IPS-18a (cell line): ENCODE data around the gene COL2A1.

ENCODE experiments used
- H3K27ac ChIP-seq: one replicate; pipeline ENCODE4 v1.5.1; 2013; ENCODE audit warnings: low read length
- H3K27me3 ChIP-seq: one replicate; pipeline ENCODE4 v1.6.1; 2013; ENCODE audit warnings: mild to moderate bottlenecking, low read length; ENCODE audit not compliant: control insufficient read depth, insufficient read depth
- H3K36me3 ChIP-seq: one replicate; pipeline ENCODE4 v1.6.1; 2013; ENCODE audit warnings: low read depth, low read length; ENCODE audit not compliant: control insufficient read depth
- H3K4me1 ChIP-seq: one replicate; pipeline ENCODE4 v1.6.1; 2013; ENCODE audit warnings: low read depth, low read length; ENCODE audit not compliant: control insufficient read depth
- H3K4me3 ChIP-seq: one replicate; pipeline ENCODE4 v1.5.1; 2013; ENCODE audit warnings: low read length
- H3K9ac ChIP-seq: one replicate; pipeline ENCODE4 v1.6.1; 2013; ENCODE audit warnings: mild to moderate bottlenecking, low read length, moderate library complexity
- H3K9me3 ChIP-seq: one replicate; pipeline ENCODE4 v1.6.1; 2013; ENCODE audit warnings: low read depth, low read length; ENCODE audit not compliant: control insufficient read depth

COL2A1 gene

DNA sequence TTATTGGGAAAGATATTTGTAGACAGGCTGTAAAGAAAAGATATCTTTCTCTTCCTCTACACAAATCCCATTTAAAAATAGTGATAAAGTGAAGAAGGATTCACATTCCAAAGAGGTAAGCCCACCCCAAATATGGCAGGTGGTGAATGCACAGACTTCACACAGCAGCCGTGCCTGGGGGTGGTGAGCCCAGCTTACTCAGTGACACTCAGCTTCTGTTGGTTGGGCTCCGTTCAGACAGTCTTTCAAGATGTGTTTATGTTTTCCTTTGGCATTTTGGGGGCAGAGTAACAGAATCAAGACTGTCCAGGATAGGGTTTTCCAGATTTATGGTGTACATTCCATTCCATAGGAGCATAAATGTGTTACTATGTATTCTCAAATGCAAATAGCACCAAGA is 4.1 kb upstream of the COL2A1 start:
- Histone ChIP-seq H3K4me3 (no peak overlapping the region), H3K27me3 (peaks cover 100% of the 10 kb centered on the region), H3K9ac (no peak overlapping the region), H3K9me3 (no peaks in the 10 kb centered on the region), H3K27ac (no peak overlapping the region), H3K36me3 (no peaks in the 10 kb centered on the region), H3K4me1 (peaks cover 11% of the 10 kb centered on the region)

DNA sequence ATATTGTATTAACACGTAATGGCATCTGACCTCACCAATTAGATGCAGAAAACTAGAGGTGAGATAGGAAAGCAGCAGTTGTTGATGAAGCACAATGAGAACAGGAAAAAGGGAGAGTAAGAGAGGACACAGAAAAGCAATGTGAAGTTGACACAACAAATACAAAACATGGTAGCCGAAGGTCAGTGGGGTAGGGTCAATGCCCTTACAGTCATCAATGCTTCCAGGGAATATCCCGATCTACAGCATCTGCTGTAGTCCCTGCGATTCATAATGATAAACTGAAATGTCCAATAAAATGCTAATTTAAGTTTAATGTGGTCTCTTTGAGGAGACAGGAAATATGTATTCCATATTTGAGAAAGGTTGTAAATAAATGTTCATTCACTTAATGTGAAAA is 2.9 kb upstream of the COL2A1 start:
- Histone ChIP-seq H3K27ac (no peak overlapping the region), H3K27me3 (peaks cover 100% of the 10 kb centered on the region), H3K4me3 (no peak overlapping the region)

DNA sequence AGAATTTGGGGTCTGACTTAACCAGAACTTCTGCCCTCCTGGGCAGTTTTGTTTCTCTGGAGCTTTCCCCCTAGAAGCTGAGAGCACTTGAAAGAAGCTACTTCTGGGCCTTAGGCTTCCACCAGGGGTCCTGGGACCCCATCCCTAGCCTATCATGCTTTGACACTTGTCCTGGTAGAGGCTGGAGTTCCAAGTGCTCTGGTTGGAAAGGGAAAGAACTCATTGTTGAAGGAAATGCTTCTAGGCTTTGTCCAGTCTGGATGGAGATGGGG is 1.4 kb upstream of the COL2A1 start:
- H3K27ac ChIP-seq: no peak overlapping the region
- H3K9me3 ChIP-seq: no peaks in the 10 kb centered on the region
- peaks cover 100% of the 10 kb centered on the region for H3K27me3 ChIP-seq
- H3K9ac ChIP-seq: no peak overlapping the region
- H3K4me3 ChIP-seq: peak overlapping the region; percentile 66
- peaks cover 29% of the 10 kb centered on the region for H3K4me1 ChIP-seq
- no peaks in the 10 kb centered on the region for H3K36me3 ChIP-seq

More for the DNA sequence above, 2.9 kb upstream of the COL2A1 start:
- Histone ChIP-seq H3K9ac (no peak overlapping the region), H3K4me1 (peaks cover 22% of the 10 kb centered on the region), H3K36me3 (no peaks in the 10 kb centered on the region), H3K9me3 (no peaks in the 10 kb centered on the region)

- peak overlapping the region; percentile 66 for H3K4me3 ChIP-seq
Measured at GRCh38 chr12:48005001-48005749, 899 bp upstream of the COL2A1 start.

DNA sequence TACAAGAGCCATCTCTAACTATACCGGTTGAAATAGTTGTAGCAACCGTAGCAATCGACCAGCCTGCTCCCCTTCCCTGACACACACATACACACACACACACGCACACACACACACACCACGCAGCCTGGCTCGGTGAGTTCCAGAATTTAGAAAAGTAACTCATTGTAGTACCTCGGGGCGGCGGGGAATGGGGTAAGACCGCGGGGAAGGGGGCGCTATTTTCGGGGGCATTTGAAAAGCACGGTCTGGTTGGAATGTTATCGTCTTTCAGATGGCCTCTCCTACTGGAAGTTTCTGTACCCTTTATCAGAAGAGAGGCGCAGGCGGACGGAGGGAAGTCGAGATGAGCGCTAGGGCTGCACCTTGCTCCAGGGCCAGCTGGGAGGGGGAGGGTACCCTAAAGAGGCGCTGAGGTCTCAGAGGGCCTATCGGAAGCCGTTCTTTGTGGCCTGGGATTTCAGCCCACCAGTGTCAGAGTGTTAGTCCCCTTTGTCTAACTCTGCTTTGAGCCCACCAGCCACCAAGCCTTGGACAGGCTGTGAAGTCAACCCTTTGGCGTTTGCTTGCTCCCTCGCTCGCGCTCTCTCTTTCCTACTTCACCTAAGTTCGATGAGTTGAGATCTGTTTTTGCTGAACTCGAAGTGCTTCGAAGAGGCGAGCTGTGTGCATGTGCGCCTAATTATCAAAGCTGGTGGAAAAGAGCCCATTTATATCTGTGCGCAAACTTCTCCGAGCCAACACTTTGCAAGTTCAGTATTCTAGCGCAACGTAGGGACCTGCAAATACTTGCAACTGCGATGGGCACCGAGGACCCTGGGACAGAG is 837 bp downstream of the COL2A1 start:
- Histone ChIP-seq H3K9ac (peak overlapping the region; percentile 28), H3K27me3 (peaks cover 100% of the 10 kb centered on the region), H3K4me3 (peak overlapping the region; percentile 66), H3K9me3 (no peaks in the 10 kb centered on the region), H3K4me1 (peaks cover 33% of the 10 kb centered on the region), H3K36me3 (no peaks in the 10 kb centered on the region), H3K27ac (no peak overlapping the region)

More at GRCh38 chr12:48005001-48005749, 899 bp upstream of the COL2A1 start:
- Histone ChIP-seq H3K36me3 (no peaks in the 10 kb centered on the region), H3K27me3 (peaks cover 100% of the 10 kb centered on the region), H3K4me1 (peaks cover 33% of the 10 kb centered on the region), H3K9ac (peak overlapping the region; percentile 2), H3K27ac (no peak overlapping the region), H3K9me3 (no peaks in the 10 kb centered on the region)

GRCh38 chr12:48002773-48003218 is 1.5 kb downstream of the COL2A1 start:
- peaks cover 100% of the 10 kb centered on the region for H3K27me3 ChIP-seq
- no peaks in the 10 kb centered on the region for H3K36me3 ChIP-seq
- no peaks in the 10 kb centered on the region for H3K9me3 ChIP-seq
- no peak overlapping the region for H3K27ac ChIP-seq
- H3K4me3 ChIP-seq: peak overlapping the region; percentile 66
- peaks cover 33% of the 10 kb centered on the region for H3K4me1 ChIP-seq
- peak overlapping the region; percentile 28 for H3K9ac ChIP-seq

DNA sequence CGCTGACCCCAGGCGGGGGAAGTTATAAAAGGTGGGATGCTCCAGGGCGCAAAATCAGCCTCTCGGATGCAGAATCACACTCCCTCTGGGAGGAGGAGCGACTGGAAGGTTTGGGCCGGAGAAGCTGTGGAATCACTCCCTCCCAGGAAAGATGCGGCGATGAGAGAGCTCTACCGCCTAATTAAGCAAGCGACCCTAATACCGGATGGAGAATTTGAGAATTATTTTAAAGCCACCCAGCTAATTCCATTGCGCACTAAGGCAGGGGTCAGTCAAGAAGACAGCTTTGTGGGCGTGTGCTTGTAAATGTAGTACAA is 1.9 kb downstream of the COL2A1 start:
- H3K27ac ChIP-seq: no peak overlapping the region
- H3K36me3 ChIP-seq: no peaks in the 10 kb centered on the region
- H3K9me3 ChIP-seq: no peaks in the 10 kb centered on the region
- peaks cover 100% of the 10 kb centered on the region for H3K27me3 ChIP-seq
- H3K4me3 ChIP-seq: peak overlapping the region; percentile 66
- H3K4me1 ChIP-seq: peaks cover 33% of the 10 kb centered on the region
- no peak overlapping the region for H3K9ac ChIP-seq

DNA sequence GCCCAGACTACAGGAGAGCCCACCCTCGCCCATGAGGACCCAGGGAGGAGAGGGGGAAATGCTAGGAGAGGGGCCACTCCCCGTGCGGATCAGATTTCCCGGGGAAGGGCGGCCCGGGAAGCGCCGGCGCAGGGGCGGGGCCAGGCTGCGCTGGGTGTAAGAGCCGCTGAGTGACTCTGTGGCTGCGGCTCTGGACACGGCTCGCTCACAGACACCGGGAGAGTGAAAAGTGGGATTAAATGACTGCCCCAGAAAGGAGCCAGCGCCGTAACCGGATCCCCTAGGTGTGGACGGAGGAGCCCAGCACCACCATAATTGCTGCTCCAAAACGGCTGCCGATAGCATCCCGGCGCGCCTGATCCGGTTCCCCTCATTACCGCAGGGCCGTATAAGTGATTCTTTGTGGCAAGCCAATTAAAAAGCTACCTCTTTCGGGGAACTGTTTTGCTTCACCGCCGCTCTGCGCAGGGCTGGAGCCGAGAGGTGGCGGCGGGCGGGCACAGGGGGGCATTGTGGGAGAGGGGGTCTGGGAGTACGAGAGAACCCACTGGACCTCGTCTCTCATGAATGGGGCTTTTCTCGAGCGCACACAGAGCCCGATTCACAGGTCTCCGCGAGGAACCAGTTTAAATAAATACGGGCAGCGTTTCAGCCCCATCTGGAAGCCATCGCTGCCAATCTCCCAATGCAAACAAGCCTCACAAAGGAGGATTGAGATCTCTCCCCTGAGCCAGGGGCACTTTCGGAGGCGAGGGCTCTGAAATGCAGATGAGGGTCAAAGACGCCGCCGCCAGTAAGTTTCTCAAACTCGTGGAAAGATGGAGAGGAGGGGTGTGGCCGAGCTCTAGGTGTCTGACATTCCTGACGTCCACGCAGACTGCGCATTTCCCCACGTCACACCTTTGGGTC is 2.5 kb downstream of the COL2A1 start:
- Histone ChIP-seq H3K9me3 (no peaks in the 10 kb centered on the region), H3K36me3 (no peaks in the 10 kb centered on the region), H3K4me1 (peaks cover 33% of the 10 kb centered on the region), H3K27me3 (peaks cover 100% of the 10 kb centered on the region), H3K9ac (no peak overlapping the region), H3K4me3 (peak overlapping the region; percentile 66), H3K27ac (no peak overlapping the region)

GRCh38 chr12:48000878-48001504 is 3.3 kb downstream of the COL2A1 start:
- H3K4me1 ChIP-seq: peaks cover 33% of the 10 kb centered on the region
- H3K36me3 ChIP-seq: no peaks in the 10 kb centered on the region
- no peak overlapping the region for H3K27ac ChIP-seq
- H3K4me3 ChIP-seq: peak overlapping the region; percentile 66
- H3K27me3 ChIP-seq: peaks cover 99% of the 10 kb centered on the region
- H3K9me3 ChIP-seq: no peaks in the 10 kb centered on the region
- no peak overlapping the region for H3K9ac ChIP-seq

DNA sequence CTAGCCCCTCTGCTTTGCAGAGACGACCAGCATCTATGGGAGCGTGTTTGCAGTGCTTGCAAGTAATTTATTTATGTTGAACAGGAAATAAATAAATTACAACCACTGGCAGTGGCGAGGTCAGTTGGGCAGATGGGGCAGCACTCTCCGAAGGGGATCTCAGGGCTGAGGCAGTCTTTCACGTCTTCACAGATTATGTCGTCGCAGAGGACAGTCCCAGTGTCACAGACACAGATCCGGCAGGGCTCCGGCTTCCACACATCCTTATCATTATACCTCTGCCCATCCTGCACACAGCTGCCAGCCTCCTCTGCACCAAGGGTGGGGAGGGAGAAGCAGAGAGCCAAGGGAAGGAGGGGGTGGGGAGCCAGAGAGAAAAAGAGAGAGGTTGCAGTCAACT is 4.5 kb downstream of the COL2A1 start:
- Histone ChIP-seq H3K9ac (no peak overlapping the region), H3K27me3 (peaks cover 87% of the 10 kb centered on the region), H3K27ac (no peak overlapping the region), H3K36me3 (no peaks in the 10 kb centered on the region), H3K4me1 (peaks cover 30% of the 10 kb centered on the region), H3K4me3 (no peak overlapping the region), H3K9me3 (no peaks in the 10 kb centered on the region)

GRCh38 chr12:47997321-47997720 is 7.0 kb downstream of the COL2A1 start:
- Histone ChIP-seq H3K36me3 (no peaks in the 10 kb centered on the region), H3K27ac (no peak overlapping the region), H3K9me3 (no peaks in the 10 kb centered on the region), H3K27me3 (peaks cover 66% of the 10 kb centered on the region), H3K9ac (no peak overlapping the region), H3K4me3 (no peak overlapping the region), H3K4me1 (peaks cover 13% of the 10 kb centered on the region)
